Measurements from ENCODE around the gene NOL12. TPM values are rescaled to one million over a fixed set of nuclear protein-coding genes. Genes with fewer than 3 reads are reported as not detected.

Gene NOL12
- total RNA-seq, 1 experiment from 2014 or later, result 30.4 TPM

- no peak overlapping the region for H3T11ph ChIP-seq (ENCODE audit: low read length)
- no peaks in the 10 kb centered on the region for H3K23me2 ChIP-seq (ENCODE audit: insufficient read length, low read depth, low read length, poor library complexity, severe bottlenecking)
- no peak overlapping the region for H3K18ac ChIP-seq (ENCODE audit: insufficient read length, low read depth, low read length)
- no peak overlapping the region for H3K4ac ChIP-seq (ENCODE audit: low read depth, low read length)
- Mint-ChIP-seq H3K27ac (no peak overlapping the region; a peak in 1 of 7 replicates), H3K4me3 (no peak overlapping the region), H3K27me3 (ENCODE audit: low read depth) (peaks cover 88% of the 10 kb centered on the region), H3K4me1 (peaks cover 11 to 12% of the 10 kb centered on the region in 2 experiments; a peak in 3 of 4 replicates), H3K9me3 (no peaks in the 10 kb centered on the region), H3K36me3 (ENCODE audit: insufficient read depth in 1 of 3, low read depth in 3 of 3) (peaks cover 9 to 29% (median 19%) of the 10 kb centered on the region in 3 experiments; a peak in 6 of 7 replicates)
- TF ChIP-seq CTCF (conservative IDR thresholded peaks at IDR 0.05), result peak; percentile 56
- H4K5ac ChIP-seq (ENCODE audit: insufficient read length, low read depth, low read length), result no peak overlapping the region
- no peak overlapping the region for H3K23ac ChIP-seq (ENCODE audit: insufficient read length, low read depth, low read length)
- no peak overlapping the region for H2BK5ac ChIP-seq (ENCODE audit: insufficient read length, low read length)
- no peak overlapping the region for H3K4me2 ChIP-seq (ENCODE audit: insufficient read depth, insufficient read length, low read length)
- no peak overlapping the region for H4K91ac ChIP-seq (ENCODE audit: insufficient read length, low read depth, low read length)
- peak; percentile 77 for DNase-seq
- H3K79me1 ChIP-seq (ENCODE audit: insufficient read depth, low read depth, low read length, poor library complexity, severe bottlenecking), result no peaks in the 10 kb centered on the region
- H3K56ac ChIP-seq (ENCODE audit: insufficient read length, low read depth, low read length), result no peak overlapping the region
- no peak overlapping the region for H2BK12ac ChIP-seq (ENCODE audit: insufficient read length, low read depth, low read length)
- H2BK120ac ChIP-seq (ENCODE audit: low read depth, low read length, poor library complexity, severe bottlenecking), result no peak overlapping the region
- H3K9ac ChIP-seq (ENCODE audit: extremely low read depth, insufficient read length, low read length), result no peak overlapping the region
- H4K20me1 ChIP-seq (ENCODE audit: control insufficient read depth, insufficient read depth, insufficient read length), result no peaks in the 10 kb centered on the region
- H3K27me3 ChIP-seq (ENCODE audit: insufficient read depth, low read length), result peaks cover 20% of the 10 kb centered on the region; the same call in 1 of the 2 replicates
- H2AK5ac ChIP-seq (ENCODE audit: insufficient read length, low read length), result no peak overlapping the region
- H2AFZ ChIP-seq (ENCODE audit: low read length), result no peak overlapping the region
- no peak overlapping the region for H4K8ac ChIP-seq (replicated peaks; ENCODE audit: insufficient read length, low read depth, low read length)
- H3K4me1 ChIP-seq (ENCODE audit: insufficient read depth, low read length), result no peaks in the 10 kb centered on the region
- no peaks in the 10 kb centered on the region for H3K79me2 ChIP-seq (ENCODE audit: insufficient read depth, low read length)
- H2BK15ac ChIP-seq (ENCODE audit: low read depth, low read length), result no peak overlapping the region
- WGBS (ENCODE audit: extremely low coverage, insufficient read length, low lambda C conversion rate), result no CpG with 5 or more reads among the region's 16 CpGs
- no peak overlapping the region for H2BK20ac ChIP-seq (ENCODE audit: low read depth, low read length, poor library complexity, severe bottlenecking)
- no peak overlapping the region for H3K14ac ChIP-seq (ENCODE audit: insufficient read depth, low read length)
- H3K9me3 ChIP-seq (ENCODE audit: control insufficient read depth, low read depth, low read length), result no peaks in the 10 kb centered on the region
- H3K27ac ChIP-seq (ENCODE audit: insufficient read length, low read depth, low read length), result no peak overlapping the region
Observed at GRCh38 chr22:37734964-37735451, 48.9 kb downstream of the NOL12 start.

Measured in H9 (cell line).